GM18868 (cell line): ENCODE data around the gene TCF7.
A peak's percentile ranks its signal among the peaks of the same experiment; 100 is the strongest.
"Not testable (repeated sequence)": the region's sequence is repeated elsewhere in the genome, so short reads cannot be mapped to it uniquely, and the experiment has no call there.

Source experiments
- ATAC-seq: cut with Tn5 transposase; IDR thresholded peaks from one replicate; pipeline ENCODE4 v1.9.1; 2021; ENCODE audit warnings: mild to moderate bottlenecking, moderate library complexity; ENCODE audit not compliant: unreplicated experiment

Gene TCF7

GRCh38 chr5:134142052-134142451 lies 27.6 kb downstream of the TCF7 start:
- ATAC-seq = no peak

- no peak for ATAC-seq
Measured at GRCh38 chr5:134142806-134143205, 28.3 kb downstream of the TCF7 start.

GRCh38 chr5:134143431-134143830 lies 28.9 kb downstream of the TCF7 start:
- ATAC-seq = no peak

GRCh38 chr5:134143944-134144941 lies 29.8 kb downstream of the TCF7 start:
- ATAC-seq = no peak

GRCh38 chr5:134145041-134145757 lies 30.7 kb downstream of the TCF7 start:
- ATAC-seq = no peak

- peak; percentile 59 for ATAC-seq
Measured at GRCh38 chr5:134145779-134146581, 31.5 kb downstream of the TCF7 start.

- no peak for ATAC-seq
Measured at GRCh38 chr5:134146651-134147518, 32.4 kb downstream of the TCF7 start.

- ATAC-seq = no peak
Measured at GRCh38 chr5:134148316-134148715, 33.8 kb downstream of the TCF7 start.

- ATAC-seq = no peak
Measured at GRCh38 chr5:134148986-134149539, 34.6 kb downstream of the TCF7 start.

- no peak for ATAC-seq
Measured at GRCh38 chr5:134149571-134150303, 35.3 kb downstream of the TCF7 start.

GRCh38 chr5:134151723-134152122 lies 37.2 kb downstream of the TCF7 start:
- ATAC-seq = no peak

GRCh38 chr5:134152173-134152832 lies 37.8 kb downstream of the TCF7 start:
- not testable (repeated sequence) for ATAC-seq

- no peak for ATAC-seq
Measured at GRCh38 chr5:134153241-134153640, 38.8 kb downstream of the TCF7 start.

GRCh38 chr5:134153657-134154056 lies 39.2 kb downstream of the TCF7 start:
- ATAC-seq = no peak

GRCh38 chr5:134161513-134162395 lies 47.3 kb downstream of the TCF7 start:
- ATAC-seq = no peak

- ATAC-seq = no peak
Measured at GRCh38 chr5:134162592-134162991, 48.1 kb downstream of the TCF7 start.

GRCh38 chr5:134171972-134172371 lies 57.5 kb downstream of the TCF7 start:
- ATAC-seq = no peak
